K562 (cell line): ENCODE data around the gene DALRD3.

Source experiments
- EZH2 ChIP-seq: IDR thresholded peaks from 2 replicates; pipeline ENCODE4 v1.6.1; 2012; ENCODE audit warnings: low read depth, mild to moderate bottlenecking, inconsistent platforms, low read length, borderline replicate concordance
- HDAC1 ChIP-seq, 2 experiments: fragments of 450-650 bp; IDR thresholded peaks; 2 replicates each; pipeline ENCODE4 v1.6.1; 2016 to 2017; ENCODE audit warnings: inconsistent platforms in 1 of 2, mild to moderate bottlenecking in 1 of 2, moderate library complexity in 1 of 2
- POU5F1 ChIP-seq: fragments of 150-350 bp; IDR thresholded peaks from 2 replicates; pipeline ENCODE4 v1.6.1; 2014; ENCODE audit warnings: borderline replicate concordance, low read length, low read depth, mild to moderate bottlenecking; ENCODE audit not compliant: partially characterized antibody
- SMAD2 ChIP-seq: fragments of 150-350 bp; IDR thresholded peaks from 2 replicates; pipeline ENCODE4 v1.6.1; 2014; ENCODE audit warnings: low read depth, mild to moderate bottlenecking, low read length
- TARDBP ChIP-seq: fragments of 450-650 bp; IDR thresholded peaks from 2 replicates; pipeline ENCODE4 v1.6.1; 2016
- ZNF586 ChIP-seq: fragments of 450-650 bp; formaldehyde crosslinking; conservative IDR thresholded peaks from 2 replicates; pipeline ENCODE4 v1.4.0; 2020; ENCODE audit warnings: mild to moderate bottlenecking, moderate library complexity
- TF ChIP-seq, protein P1 (sequence below): sonication (generic); formaldehyde crosslinking; IDR thresholded peaks from 2 replicates; pipeline ENCODE4 v1.9.0; 2022; ENCODE audit warnings: mild to moderate bottlenecking, missing genetic modification reagents

DNA sequence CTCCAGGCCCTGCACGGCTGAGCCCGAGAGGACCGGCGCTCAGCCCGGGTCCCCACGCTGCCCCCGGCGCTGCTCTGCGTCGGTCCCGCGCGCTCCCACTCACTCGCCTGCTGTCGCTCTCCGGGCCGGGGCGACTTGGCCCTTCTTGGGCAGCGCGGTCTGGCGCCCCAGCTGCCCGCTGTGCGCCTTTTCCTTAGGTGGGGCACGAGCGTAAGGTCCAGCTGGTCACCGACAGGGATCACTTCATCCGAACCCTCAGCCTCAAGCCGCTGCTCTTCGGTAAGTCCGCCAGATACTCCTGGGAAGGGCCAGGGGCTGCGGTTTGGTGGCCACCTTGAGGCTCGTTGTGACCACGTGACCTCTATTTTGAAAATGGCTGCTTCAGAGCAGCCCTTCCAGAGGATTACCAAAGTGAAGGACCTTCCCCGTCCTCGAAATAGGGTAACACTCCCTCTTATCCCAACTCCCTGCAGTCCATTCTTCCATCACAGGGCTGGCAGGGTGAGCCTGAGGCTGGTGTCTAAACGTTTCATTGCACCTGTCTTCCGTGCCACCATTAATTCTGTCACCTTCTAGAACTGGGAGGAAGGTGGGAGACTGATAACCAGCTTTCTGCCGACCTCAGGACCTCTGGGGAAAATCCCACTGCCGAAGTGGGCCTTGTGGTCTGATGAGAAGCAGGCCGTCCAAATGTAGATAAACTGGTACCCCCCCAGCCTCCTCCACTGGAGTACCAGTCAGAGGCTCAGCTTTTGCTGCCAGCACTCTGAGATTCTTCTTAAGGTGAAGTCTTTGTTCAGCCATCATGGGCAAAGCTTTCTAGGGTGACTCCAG, 27.5 kb downstream of the DALRD3 start:
- TF ChIP-seq SMAD2 = no peak
- TF ChIP-seq HDAC1 (IDR thresholded peaks at IDR 0.05) = no peak
- TF ChIP-seq TARDBP = no peak
- no peak for TF ChIP-seq POU5F1
- TF ChIP-seq EZH2 = no peak
- TF ChIP-seq, protein P1, sequence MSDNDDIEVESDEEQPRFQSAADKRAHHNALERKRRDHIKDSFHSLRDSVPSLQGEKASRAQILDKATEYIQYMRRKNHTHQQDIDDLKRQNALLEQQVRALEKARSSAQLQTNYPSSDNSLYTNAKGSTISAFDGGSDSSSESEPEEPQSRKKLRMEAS = no peak
- no peak for TF ChIP-seq ZNF586 (CRISPR knock-in tag)
